Epithelial cell of proximal tubule (primary cell): Measurements from ENCODE around the gene THAP8. TPM values are rescaled to one million over a fixed set of nuclear protein-coding genes. Genes with fewer than 3 reads are reported as not detected.

Source experiments
- DNase-seq: peaks from one replicate; pipeline ENCODE4 v3.0.0-alpha.2; 2011; ENCODE audit warnings: low read depth
- H3K4me3 ChIP-seq: 2 replicates; pipeline ENCODE4 v1.5.1; 2011; ENCODE audit warnings: low read depth, mild to moderate bottlenecking, low read length
- total RNA-seq: library from RNA; depleted of rRNA; stranded (reverse); fragments of >200 nt; gene quantifications from 2 replicates; pipeline ENCODE4 v1.2.3, GENCODE V29; 2015
- TF ChIP-seq, protein P1 (sequence below): conservative IDR thresholded peaks from 2 replicates; pipeline ENCODE4 v1.5.1; 2012; ENCODE audit warnings: low read depth, mild to moderate bottlenecking, low read length

Gene THAP8
- total RNA-seq, 1 donor from 2014 or later = 7.0 TPM

DNA sequence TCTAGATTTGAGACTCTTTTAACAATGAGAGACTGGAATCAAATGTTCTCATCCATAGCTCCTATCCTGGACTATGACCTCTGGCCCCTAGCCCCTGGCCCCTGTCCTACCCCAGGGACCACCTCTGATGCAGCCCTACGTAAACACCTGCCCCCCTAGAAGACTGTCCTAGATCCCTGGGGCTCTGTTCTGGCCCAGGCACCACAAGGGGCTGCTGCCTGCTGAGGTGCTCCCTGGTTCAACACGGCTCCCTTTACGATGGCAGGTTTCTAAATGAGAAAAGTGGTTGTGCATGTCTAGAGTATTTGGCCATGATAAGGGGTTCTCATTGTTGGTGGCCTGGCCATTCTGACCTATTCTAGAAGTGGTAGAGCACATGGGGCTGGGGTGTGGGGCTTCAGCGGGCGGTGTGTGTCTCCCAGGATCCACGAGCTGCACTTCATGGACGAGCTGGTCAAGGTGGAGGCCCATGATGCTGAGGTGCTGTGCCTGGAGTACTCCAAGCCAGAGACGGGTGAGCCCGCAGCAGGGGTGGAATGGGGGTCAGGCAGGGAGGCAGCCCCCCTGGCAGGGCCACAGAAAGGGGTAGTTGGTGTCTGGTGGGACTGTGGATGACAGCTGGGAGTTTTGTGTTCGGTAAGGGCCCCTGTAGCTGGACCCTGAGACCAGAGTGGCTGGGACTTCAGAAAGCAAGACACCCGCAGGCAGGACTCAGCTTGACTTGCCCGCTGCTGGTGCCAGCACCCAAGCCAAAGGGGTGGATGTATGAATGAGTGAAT, 30.3 kb upstream of the THAP8 start:
- no peak for DNase-seq
- no peak overlapping the region for H3K4me3 ChIP-seq
- TF ChIP-seq, protein P1, sequence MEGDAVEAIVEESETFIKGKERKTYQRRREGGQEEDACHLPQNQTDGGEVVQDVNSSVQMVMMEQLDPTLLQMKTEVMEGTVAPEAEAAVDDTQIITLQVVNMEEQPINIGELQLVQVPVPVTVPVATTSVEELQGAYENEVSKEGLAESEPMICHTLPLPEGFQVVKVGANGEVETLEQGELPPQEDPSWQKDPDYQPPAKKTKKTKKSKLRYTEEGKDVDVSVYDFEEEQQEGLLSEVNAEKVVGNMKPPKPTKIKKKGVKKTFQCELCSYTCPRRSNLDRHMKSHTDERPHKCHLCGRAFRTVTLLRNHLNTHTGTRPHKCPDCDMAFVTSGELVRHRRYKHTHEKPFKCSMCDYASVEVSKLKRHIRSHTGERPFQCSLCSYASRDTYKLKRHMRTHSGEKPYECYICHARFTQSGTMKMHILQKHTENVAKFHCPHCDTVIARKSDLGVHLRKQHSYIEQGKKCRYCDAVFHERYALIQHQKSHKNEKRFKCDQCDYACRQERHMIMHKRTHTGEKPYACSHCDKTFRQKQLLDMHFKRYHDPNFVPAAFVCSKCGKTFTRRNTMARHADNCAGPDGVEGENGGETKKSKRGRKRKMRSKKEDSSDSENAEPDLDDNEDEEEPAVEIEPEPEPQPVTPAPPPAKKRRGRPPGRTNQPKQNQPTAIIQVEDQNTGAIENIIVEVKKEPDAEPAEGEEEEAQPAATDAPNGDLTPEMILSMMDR = no peak

DNA sequence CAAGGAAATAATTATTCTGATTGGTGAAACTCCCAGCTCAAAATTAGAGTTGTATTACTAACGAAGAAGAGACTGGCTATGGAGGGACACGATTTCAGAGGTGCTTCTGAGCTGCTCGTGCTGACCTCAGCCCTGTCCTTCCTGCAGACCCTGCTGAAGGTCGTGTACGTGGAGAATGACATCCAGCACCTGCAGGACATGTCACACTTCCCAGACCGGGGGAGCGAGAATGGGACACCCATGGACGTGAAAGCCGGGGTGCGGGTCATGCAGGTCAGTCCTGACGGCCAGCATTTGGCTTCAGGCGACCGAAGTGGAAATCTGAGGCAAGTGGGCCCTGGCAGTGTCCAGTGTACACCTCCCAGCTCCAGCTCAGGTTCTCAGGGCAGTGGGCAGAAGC, 28.8 kb upstream of the THAP8 start:
- H3K4me3 ChIP-seq = no peak overlapping the region
- no peak for DNase-seq
- TF ChIP-seq, protein P1 = no peak

DNA sequence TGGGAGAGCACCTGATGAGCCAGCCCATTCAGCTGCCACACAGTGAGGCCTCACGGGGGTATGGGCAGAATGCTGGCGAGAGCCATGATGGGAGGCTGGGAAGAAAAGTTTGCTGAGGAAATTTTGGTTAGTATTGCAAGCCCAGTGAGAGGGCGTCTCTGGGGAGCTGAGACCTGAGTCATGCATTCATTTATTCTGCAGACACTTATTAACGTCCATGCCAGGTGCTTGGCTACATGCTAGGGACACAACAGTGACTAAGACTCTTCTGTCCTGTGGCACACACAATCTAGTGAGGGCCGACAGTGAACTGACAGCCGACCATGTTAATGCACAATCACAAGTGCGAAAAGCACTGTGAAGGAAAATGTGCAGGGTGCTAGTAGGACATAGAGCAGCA, 27.8 kb upstream of the THAP8 start:
- H3K4me3 ChIP-seq = no peak overlapping the region
- TF ChIP-seq, protein P1 = no peak
- no peak for DNase-seq

DNA sequence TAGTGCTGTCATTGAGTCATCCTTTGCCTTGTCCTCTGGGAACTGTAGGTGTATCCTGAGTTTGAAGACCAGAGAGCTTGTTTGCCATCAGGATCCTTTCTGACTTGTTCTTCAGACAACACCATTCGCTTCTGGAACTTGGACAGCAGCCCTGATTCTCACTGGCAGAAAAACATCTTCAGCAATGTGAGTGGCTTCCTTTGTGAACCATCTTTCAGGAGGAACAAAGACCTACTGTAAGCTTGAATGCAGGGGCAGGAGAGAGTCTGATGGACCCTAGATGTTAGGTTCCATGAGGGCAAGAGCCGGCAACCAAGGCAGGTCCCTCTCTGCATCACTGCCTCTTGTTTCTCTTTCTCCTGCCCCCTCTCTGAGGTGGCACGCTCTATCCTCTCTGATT, 27.3 kb upstream of the THAP8 start:
- H3K4me3 ChIP-seq = no peak overlapping the region
- TF ChIP-seq, protein P1 = no peak
- no peak for DNase-seq

DNA sequence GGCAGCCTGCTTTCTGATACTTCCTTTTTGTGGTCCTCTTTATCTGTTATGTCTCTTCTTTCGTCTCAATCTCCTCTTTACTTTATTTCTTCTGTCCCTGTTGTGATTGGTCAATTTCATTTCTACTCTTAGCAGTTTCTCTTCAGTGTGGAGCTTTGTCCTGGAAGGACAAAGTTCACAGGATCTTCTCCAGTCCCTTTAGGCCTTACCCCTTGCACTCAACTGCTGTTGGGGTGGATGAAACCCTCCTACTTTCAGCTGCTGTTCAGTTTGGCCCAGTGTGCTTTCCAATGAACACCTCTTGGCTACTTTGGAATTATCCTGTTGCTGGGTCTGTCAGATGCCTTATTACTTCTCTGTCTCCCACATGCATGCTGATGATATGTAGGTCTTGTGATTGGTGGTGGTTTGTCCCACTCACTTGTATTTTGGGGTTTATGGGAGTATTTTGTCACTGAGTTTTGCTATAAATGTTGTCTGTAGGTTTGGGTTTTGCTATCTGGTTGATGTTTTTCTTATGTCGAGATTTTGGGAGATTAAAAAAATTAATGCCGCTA, 25.4 kb upstream of the THAP8 start:
- TF ChIP-seq, protein P1 = no peak
- no peak for DNase-seq
- no peak overlapping the region for H3K4me3 ChIP-seq

DNA sequence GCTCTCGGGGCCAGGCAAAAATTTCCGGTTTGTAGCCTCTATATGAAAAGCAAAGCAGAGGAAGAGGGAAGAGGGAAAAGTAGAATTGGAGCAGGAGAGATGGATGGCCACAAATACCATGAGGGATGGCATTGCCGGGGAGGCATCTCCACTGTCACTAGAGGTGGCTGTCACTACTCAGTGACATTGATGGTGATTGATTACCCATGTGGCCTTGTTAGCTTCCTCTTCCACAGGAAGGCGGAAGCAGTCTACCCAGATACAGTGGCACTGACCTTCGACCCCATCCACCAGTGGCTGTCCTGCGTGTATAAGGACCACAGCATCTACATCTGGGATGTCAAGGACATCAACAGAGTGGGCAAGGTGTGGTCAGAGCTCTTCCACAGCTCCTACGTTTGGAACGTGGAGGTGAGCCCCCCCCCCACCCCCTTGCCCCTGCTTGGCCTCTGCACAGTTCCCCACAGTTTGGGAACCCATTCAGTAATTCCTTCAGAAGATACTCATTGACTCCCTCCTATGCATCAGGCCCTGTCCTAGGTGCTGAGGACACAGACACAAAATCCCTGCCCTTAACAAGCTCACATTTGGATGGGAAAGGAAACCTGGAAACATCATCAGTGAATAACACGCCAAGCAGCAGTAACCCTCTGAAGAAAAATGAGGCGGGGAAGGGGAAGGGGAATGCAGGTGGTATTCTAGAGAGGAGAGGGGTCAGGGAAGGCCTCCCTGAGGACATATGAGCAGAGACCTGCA, 19.2 kb upstream of the THAP8 start:
- no peak overlapping the region for H3K4me3 ChIP-seq
- DNase-seq = no peak
- TF ChIP-seq, protein P1 = no peak
